Loucy (cell line): ENCODE measurements around the gene MAML2.

Experiments
- H2AFZ ChIP-seq: fragments of 200-600 bp; sonication (generic); 2 replicates; pipeline ENCODE4 v1.6.0; 2016; ENCODE audit warnings: antibody characterized with exemption, mild to moderate bottlenecking, low read length, moderate library complexity
- H3F3A ChIP-seq: fragments of 200-600 bp; 2 replicates; pipeline ENCODE4 v1.6.0; 2016; ENCODE audit warnings: antibody characterized with exemption, low read depth, mild to moderate bottlenecking
- H3K27me3 ChIP-seq: fragments of 200-600 bp; sonication (generic); 2 replicates; pipeline ENCODE4 v1.6.1; 2014; ENCODE audit warnings: low read length, mild to moderate bottlenecking; ENCODE audit not compliant: insufficient read depth, poor library complexity, severe bottlenecking
- H3K36me3 ChIP-seq: fragments of 200-600 bp; sonication (generic); 2 replicates; pipeline ENCODE4 v1.6.1; 2016; ENCODE audit warnings: low read length; ENCODE audit not compliant: insufficient read depth
- H3K4me1 ChIP-seq: fragments of 200-600 bp; sonication (generic); 2 replicates; pipeline ENCODE4 v1.5.1; 2014; ENCODE audit warnings: low read length, mild to moderate bottlenecking; ENCODE audit not compliant: insufficient read depth, poor library complexity, severe bottlenecking
- H3K4me2 ChIP-seq: fragments of 200-600 bp; sonication (generic); 2 replicates; pipeline ENCODE4 v1.6.0; 2014; ENCODE audit warnings: antibody characterized with exemption, low read length, low read depth, mild to moderate bottlenecking; ENCODE audit not compliant: poor library complexity, severe bottlenecking
- H3K4me3 ChIP-seq: fragments of 200-600 bp; sonication (generic); 2 replicates; pipeline ENCODE4 v1.5.1; 2014; ENCODE audit warnings: low read length, mild to moderate bottlenecking, mixed read lengths; ENCODE audit not compliant: poor library complexity, severe bottlenecking
- H3K79me2 ChIP-seq: fragments of 200-600 bp; sonication (generic); 2 replicates; pipeline ENCODE4 v1.6.1; 2014; ENCODE audit warnings: low read length; ENCODE audit not compliant: insufficient read depth
- H3K9ac ChIP-seq: fragments of 200-600 bp; sonication (generic); 2 replicates; pipeline ENCODE4 v1.6.0; 2014; ENCODE audit warnings: mild to moderate bottlenecking, low read depth, low read length, moderate library complexity; ENCODE audit not compliant: poor library complexity, severe bottlenecking
- H3K9me2 ChIP-seq: fragments of 200-600 bp; sonication (generic); replicated peaks from 2 replicates; pipeline ENCODE4 v1.6.1; 2016; ENCODE audit warnings: low read depth, low read length, mixed read lengths
- H3K9me3 ChIP-seq: fragments of 200-600 bp; sonication (generic); 2 replicates; pipeline ENCODE4 v1.6.1; 2014; ENCODE audit warnings: mild to moderate bottlenecking, antibody characterized with exemption, low read length, low read depth; ENCODE audit not compliant: insufficient read depth
- H4K20me1 ChIP-seq: fragments of 200-600 bp; sonication (generic); 2 replicates; pipeline ENCODE4 v1.6.0; 2014; ENCODE audit warnings: antibody characterized with exemption, low read length, mild to moderate bottlenecking; ENCODE audit not compliant: insufficient read depth, poor library complexity, severe bottlenecking
- EZH2phosphoT487 ChIP-seq: fragments of 200-600 bp; IDR thresholded peaks from 2 replicates; pipeline ENCODE4 v1.6.1; 2018; ENCODE audit warnings: antibody characterized with exemption, mild to moderate bottlenecking, moderate library complexity, borderline replicate concordance
- TF ChIP-seq, protein P1 (sequence below): fragments of 200-600 bp; sonication (generic); conservative IDR thresholded peaks from 2 replicates; pipeline ENCODE4 v1.5.1; 2014; ENCODE audit warnings: mild to moderate bottlenecking, antibody characterized with exemption, low read length

MAML2 gene

DNA sequence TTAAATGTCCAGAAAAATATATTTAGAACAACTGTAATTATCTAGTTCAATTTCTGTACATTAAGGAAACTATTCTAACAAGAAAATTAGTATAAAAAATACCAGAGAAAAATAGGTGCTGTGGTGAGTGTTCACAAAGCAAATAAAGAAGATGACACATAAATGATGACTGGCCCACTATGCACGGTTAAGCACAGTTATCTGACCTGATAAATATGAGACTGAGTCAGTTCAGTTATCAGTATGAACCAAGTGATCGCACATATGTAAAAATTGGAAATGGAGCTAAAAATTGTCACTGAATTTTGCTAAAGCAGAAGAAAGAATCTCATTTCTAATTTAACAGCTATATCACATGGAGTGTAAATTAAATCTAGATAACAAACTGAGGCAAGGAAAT lies 18.8 kb upstream of the MAML2 start:
- Histone ChIP-seq H3K27me3 (no peaks in the 10 kb centered on the region), H2AFZ (no peak overlapping the region), H3F3A (no peaks in the 10 kb centered on the region), H3K4me3 (no peak overlapping the region), H3K36me3 (peaks cover 47% of the 10 kb centered on the region; the same call in 1 of the 2 replicates), H3K9me3 (no peaks in the 10 kb centered on the region), H3K4me2 (no peak overlapping the region), H3K9ac (no peak overlapping the region), H3K79me2 (no peaks in the 10 kb centered on the region), H3K4me1 (peaks cover 3% of the 10 kb centered on the region), H4K20me1 (no peaks in the 10 kb centered on the region), H3K9me2 (no peaks in the 10 kb centered on the region)
- TF ChIP-seq EZH2phosphoT487: no peak
- TF ChIP-seq, protein P1, sequence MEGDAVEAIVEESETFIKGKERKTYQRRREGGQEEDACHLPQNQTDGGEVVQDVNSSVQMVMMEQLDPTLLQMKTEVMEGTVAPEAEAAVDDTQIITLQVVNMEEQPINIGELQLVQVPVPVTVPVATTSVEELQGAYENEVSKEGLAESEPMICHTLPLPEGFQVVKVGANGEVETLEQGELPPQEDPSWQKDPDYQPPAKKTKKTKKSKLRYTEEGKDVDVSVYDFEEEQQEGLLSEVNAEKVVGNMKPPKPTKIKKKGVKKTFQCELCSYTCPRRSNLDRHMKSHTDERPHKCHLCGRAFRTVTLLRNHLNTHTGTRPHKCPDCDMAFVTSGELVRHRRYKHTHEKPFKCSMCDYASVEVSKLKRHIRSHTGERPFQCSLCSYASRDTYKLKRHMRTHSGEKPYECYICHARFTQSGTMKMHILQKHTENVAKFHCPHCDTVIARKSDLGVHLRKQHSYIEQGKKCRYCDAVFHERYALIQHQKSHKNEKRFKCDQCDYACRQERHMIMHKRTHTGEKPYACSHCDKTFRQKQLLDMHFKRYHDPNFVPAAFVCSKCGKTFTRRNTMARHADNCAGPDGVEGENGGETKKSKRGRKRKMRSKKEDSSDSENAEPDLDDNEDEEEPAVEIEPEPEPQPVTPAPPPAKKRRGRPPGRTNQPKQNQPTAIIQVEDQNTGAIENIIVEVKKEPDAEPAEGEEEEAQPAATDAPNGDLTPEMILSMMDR: no peak

DNA sequence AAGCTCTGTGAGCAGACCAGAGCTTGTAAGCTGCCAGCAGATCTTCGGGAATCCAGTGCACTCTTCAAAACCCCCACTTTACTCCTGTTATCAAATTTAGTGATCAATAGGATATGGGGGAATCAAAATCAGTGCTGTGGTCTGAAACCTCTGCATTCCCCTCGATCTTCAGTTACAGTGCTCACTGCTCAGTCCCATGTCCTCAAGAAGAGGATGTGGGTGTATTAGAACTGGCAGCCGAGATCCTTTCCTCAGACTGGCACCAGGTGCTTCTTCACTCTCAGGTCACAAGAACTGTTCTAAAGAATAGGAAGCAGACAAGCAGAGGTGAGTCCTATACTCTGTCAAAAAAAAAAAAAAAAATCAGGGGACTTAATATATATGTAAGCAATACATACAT lies 15.3 kb upstream of the MAML2 start:
- Histone ChIP-seq H2AFZ (no peak overlapping the region), H3K4me3 (no peak overlapping the region), H3K9me3 (no peaks in the 10 kb centered on the region), H3K9me2 (no peaks in the 10 kb centered on the region), H3K4me1 (peaks cover 3% of the 10 kb centered on the region), H3K36me3 (peaks cover 45% of the 10 kb centered on the region; the same call in 1 of the 2 replicates), H3K9ac (no peak overlapping the region), H3K4me2 (no peak overlapping the region), H4K20me1 (no peaks in the 10 kb centered on the region), H3F3A (no peaks in the 10 kb centered on the region), H3K79me2 (no peaks in the 10 kb centered on the region), H3K27me3 (no peaks in the 10 kb centered on the region)
- no peak for TF ChIP-seq EZH2phosphoT487
- TF ChIP-seq, protein P1: no peak

DNA sequence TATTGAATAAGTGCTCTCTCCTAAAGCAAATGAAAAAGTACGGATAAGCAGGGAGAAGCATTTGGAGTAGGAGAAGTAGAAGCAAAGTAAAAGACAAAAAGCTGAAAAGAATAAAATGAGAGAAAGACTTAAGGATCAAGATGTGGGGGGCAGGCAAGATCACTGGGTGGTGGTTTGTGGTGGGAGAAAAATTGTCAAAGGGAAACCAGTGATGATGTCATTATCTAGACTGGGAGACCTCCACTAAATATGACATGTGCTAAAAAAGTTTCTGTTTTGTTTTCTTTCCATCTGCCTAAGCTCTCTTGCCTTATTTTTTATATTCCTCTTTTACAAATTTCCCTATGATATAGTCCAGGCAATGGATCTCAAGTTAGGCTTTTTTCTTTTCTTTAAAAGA lies 14.8 kb upstream of the MAML2 start:
- no peak overlapping the region for H3K4me2 ChIP-seq
- H3K4me1 ChIP-seq: peaks cover 3% of the 10 kb centered on the region
- H3K4me3 ChIP-seq: no peak overlapping the region
- no peaks in the 10 kb centered on the region for H3K27me3 ChIP-seq
- H3K9ac ChIP-seq: no peak overlapping the region
- H4K20me1 ChIP-seq: no peaks in the 10 kb centered on the region
- no peaks in the 10 kb centered on the region for H3K79me2 ChIP-seq
- H3K9me3 ChIP-seq: no peaks in the 10 kb centered on the region
- H3K9me2 ChIP-seq: no peaks in the 10 kb centered on the region
- H3F3A ChIP-seq: no peaks in the 10 kb centered on the region
- TF ChIP-seq, protein P1: no peak
- TF ChIP-seq EZH2phosphoT487: no peak
- peaks cover 45% of the 10 kb centered on the region; the same call in 1 of the 2 replicates for H3K36me3 ChIP-seq
- no peak overlapping the region for H2AFZ ChIP-seq
